ENCODE data around the gene NECAP2. TPM values are rescaled to one million over a fixed set of nuclear protein-coding genes. Genes with fewer than 3 reads are reported as not detected.
"Not testable (repeated sequence)": the region's sequence is repeated elsewhere in the genome, so short reads cannot be mapped to it uniquely, and the experiment has no call there.

Gene NECAP2
- total RNA-seq, 1 donor from 2014 or later = 44.7 TPM

DNA sequence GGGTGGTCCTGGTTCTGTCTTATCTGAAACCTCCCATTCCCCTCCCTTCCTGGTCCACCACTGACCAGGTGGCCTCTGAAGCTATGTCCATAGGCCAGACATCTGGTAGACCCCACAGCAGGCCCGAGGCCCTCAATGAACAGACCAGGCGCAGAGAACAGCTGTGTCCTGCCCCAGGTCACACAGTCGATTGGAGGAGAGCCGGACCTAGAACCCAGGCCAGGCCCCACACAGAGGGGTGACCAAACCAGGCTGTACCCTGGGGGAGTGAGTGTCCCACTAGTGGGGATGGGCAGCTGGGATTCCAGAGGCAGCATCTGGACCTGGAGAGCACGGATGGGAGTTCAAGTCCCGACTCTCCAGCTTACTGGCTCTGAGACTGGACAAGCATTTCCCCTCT is 44.4 kb downstream of the NECAP2 start:
- no peak overlapping the region for H3K4me3 Mint-ChIP-seq
- peaks cover 9% of the 10 kb centered on the region for H3K36me3 Mint-ChIP-seq (ENCODE audit: low read depth)
- H3K27me3 Mint-ChIP-seq (ENCODE audit: low read depth) = no peaks in the 10 kb centered on the region
- H3K9me3 Mint-ChIP-seq = no peaks in the 10 kb centered on the region
- DNase-seq (ENCODE audit: low read depth, low spot score) = no peak
- H3K27ac Mint-ChIP-seq (ENCODE audit: unreplicated experiment) = no peak overlapping the region
- H3K4me1 Mint-ChIP-seq = no peaks in the 10 kb centered on the region
- TF ChIP-seq, protein P1, sequence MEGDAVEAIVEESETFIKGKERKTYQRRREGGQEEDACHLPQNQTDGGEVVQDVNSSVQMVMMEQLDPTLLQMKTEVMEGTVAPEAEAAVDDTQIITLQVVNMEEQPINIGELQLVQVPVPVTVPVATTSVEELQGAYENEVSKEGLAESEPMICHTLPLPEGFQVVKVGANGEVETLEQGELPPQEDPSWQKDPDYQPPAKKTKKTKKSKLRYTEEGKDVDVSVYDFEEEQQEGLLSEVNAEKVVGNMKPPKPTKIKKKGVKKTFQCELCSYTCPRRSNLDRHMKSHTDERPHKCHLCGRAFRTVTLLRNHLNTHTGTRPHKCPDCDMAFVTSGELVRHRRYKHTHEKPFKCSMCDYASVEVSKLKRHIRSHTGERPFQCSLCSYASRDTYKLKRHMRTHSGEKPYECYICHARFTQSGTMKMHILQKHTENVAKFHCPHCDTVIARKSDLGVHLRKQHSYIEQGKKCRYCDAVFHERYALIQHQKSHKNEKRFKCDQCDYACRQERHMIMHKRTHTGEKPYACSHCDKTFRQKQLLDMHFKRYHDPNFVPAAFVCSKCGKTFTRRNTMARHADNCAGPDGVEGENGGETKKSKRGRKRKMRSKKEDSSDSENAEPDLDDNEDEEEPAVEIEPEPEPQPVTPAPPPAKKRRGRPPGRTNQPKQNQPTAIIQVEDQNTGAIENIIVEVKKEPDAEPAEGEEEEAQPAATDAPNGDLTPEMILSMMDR (conservative IDR thresholded peaks at IDR 0.05) = no peak

DNA sequence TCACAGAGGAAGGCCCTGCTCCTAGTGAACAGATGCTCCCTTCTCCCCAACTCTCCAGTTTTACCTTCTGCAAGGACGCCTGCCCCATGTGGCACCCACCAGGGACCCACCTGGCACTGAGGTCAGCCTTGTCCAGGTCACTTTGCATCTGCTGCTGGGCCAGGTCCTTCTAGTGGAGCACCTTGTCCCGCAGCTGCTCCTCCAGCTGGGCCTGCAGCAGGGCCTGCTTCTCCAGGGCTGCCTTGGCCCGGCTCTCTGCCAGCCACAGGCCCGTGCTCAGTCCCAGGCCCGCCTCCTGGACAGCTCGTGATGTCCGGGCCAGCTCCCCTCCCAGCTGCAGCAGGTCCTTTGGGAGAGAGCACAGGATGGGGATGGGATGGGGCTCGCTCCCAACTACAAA is 45.8 kb downstream of the NECAP2 start:
- H3K27me3 Mint-ChIP-seq (ENCODE audit: low read depth); H3K36me3 Mint-ChIP-seq (ENCODE audit: low read depth); H3K9me3 Mint-ChIP-seq; DNase-seq (ENCODE audit: low read depth, low spot score); H3K27ac Mint-ChIP-seq (ENCODE audit: unreplicated experiment); H3K4me1 Mint-ChIP-seq; H3K4me3 Mint-ChIP-seq: not testable (repeated sequence)

DNA sequence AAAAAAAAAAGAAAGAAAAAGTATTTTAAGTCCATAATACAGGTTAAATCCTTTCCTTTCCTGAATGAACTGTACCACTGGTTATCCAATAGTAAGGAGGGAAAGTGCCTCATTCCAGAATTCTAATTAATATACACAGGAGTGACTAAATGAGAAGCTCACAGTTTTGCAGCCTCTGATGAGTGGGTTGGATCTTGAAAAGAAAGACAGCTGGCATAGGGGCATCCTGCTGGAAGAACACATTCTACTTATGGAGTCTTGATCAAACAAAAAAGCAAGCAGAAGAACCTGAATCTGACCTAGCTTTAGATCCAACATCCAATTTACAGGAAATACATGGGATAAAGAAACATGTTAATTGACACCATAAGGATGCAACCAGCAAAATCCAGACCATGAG is 46.5 kb downstream of the NECAP2 start:
- H3K27ac Mint-ChIP-seq (ENCODE audit: unreplicated experiment); H3K9me3 Mint-ChIP-seq; DNase-seq (ENCODE audit: low read depth, low spot score); H3K4me1 Mint-ChIP-seq; H3K36me3 Mint-ChIP-seq (ENCODE audit: low read depth); H3K4me3 Mint-ChIP-seq; H3K27me3 Mint-ChIP-seq (ENCODE audit: low read depth): not testable (repeated sequence)

DNA sequence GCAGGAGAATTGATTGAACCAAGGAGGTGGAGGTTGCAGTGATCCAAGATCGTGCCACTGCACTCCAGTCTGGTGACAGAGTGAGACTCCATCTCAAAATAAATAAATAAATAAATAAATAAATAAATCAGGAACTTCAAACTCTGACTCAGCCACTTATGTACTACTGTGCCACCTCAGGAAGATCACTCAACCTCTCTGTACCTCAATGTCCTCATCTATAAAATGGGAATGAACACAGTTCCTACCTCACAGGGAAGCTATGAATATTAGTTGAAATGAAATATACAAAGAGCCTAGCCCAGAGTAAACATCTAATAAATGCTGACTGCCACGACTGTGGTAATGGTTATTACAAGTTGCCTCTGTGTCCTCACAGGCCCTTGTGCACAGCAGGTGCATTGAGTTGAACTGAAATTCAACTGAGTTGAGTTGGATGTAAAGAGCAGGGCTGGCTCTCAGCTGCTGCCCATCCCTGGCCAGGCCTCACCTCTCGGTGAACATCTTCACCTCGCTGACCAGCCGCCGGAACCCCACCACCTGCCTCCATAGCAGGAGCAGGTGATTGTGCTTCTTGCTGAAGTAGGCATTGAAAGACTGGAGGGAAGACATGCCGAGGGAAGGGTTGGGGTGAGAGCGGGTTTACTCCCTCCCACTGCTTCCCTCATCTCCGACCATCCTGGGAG is 48.8 kb downstream of the NECAP2 start:
- H3K27ac Mint-ChIP-seq (ENCODE audit: unreplicated experiment); H3K9me3 Mint-ChIP-seq; H3K4me1 Mint-ChIP-seq; DNase-seq (ENCODE audit: low read depth, low spot score); H3K36me3 Mint-ChIP-seq (ENCODE audit: low read depth); H3K4me3 Mint-ChIP-seq; H3K27me3 Mint-ChIP-seq (ENCODE audit: low read depth): not testable (repeated sequence)

DNA sequence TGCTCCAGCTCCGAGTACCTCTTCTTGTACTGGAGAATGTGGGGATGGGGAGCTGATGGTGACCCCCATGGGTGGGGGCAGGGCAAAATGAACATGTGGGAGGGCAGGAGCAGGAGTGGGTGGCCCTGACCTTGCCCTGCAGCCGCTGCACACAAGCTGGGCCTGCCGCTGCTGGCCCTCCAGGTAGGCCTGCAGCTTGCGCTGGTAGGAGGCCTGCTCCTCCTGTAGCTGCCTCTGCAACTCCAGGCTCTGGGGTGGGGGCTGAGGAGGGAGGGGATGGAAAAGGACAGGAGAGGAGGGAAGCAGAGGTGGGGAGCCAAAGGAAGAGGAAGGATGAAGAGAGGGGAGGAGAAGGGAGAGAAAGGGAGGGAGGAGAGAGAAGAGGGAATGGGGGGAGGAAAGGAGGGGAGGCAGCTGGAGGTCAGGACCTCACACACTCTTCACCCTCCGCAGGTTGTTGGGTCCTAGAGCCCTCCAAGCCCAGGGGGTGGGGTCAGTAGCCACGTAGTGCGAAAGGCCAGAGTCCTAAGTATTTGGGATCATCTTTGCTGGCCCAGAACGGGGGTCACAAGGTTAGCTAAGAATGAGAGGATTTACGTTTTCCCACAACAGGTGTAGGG is 50.6 kb downstream of the NECAP2 start:
- Mint-ChIP-seq H3K36me3 (ENCODE audit: low read depth) (peaks cover 3% of the 10 kb centered on the region), H3K4me1 (peaks cover 9% of the 10 kb centered on the region), H3K4me3 (no peak overlapping the region), H3K9me3 (no peaks in the 10 kb centered on the region), H3K27me3 (ENCODE audit: low read depth) (no peaks in the 10 kb centered on the region), H3K27ac (ENCODE audit: unreplicated experiment) (no peak overlapping the region)
- no peak for DNase-seq (ENCODE audit: low read depth, low spot score)
- TF ChIP-seq, protein P1 (conservative IDR thresholded peaks at IDR 0.05) = no peak

DNA sequence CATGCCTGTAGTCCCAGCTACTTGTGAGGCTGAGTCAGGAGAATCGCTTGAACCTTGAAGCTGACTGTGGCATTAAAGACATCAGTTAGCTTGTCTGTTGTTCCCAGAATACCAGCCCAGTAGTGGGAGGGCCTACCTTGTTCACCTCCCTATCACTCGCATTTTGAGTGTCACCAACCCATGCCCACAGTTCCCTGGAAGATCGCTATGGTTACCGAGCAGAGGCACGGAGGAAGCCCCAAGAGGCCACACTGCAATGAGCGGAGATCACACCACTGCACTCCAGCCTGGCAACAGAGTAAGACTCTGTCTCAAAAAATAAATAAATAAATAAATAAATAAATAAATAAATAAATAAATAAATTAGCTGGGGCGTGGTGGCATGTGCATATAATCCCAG is 52.4 kb downstream of the NECAP2 start:
- H3K36me3 Mint-ChIP-seq (ENCODE audit: low read depth); DNase-seq (ENCODE audit: low read depth, low spot score); H3K27ac Mint-ChIP-seq (ENCODE audit: unreplicated experiment); H3K9me3 Mint-ChIP-seq; H3K27me3 Mint-ChIP-seq (ENCODE audit: low read depth): not testable (repeated sequence)
- H3K4me3 Mint-ChIP-seq = peak overlapping the region; percentile 58
- H3K4me1 Mint-ChIP-seq = peaks cover 16% of the 10 kb centered on the region

DNA sequence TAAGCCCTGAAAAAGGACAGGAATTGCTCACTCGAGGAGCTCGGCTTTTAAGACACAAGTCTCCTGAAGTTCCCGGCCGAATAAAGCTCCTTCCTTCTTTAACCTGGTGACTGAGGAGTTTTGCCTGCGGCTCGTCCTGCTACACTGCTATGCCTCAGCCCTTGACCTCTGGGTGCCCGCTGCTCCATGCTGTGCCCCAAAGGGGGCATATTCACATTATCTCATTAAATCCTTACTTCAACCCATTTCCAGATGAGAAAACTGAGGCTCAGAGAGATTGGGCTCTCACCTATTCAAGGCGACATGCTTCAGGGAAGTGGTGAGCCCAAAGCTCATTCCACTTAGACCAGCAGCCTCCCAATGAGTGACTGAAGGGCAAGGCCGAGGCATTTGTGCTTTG is 53.2 kb downstream of the NECAP2 start:
- H3K27ac Mint-ChIP-seq (ENCODE audit: unreplicated experiment); H3K36me3 Mint-ChIP-seq (ENCODE audit: low read depth); DNase-seq (ENCODE audit: low read depth, low spot score); H3K27me3 Mint-ChIP-seq (ENCODE audit: low read depth); H3K9me3 Mint-ChIP-seq; H3K4me3 Mint-ChIP-seq: not testable (repeated sequence)
- peaks cover 17% of the 10 kb centered on the region for H3K4me1 Mint-ChIP-seq

DNA sequence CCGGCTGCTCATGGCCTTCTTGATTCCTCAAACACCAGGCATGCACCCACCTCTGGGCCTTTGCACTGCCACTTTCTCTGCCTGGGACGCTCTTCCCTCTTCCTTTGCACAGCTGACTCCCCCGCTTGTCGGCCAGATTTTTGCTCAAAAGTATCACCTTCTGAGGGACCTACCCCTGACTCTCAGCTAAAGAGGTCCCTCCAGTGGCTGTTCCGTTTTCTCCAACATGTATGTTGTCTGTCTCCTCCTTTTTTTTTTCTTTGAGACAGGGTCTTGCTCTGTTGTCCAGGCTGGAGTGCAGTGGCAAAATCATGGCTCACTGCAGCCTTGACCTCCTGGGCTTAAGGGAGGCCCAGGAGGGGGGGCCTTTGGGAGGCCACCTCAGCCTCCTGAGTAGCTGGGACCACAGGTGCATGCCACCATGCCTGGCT is 57.0 kb downstream of the NECAP2 start:
- DNase-seq (ENCODE audit: low read depth, low spot score); H3K9me3 Mint-ChIP-seq; H3K27ac Mint-ChIP-seq (ENCODE audit: unreplicated experiment); H3K36me3 Mint-ChIP-seq (ENCODE audit: low read depth); H3K27me3 Mint-ChIP-seq (ENCODE audit: low read depth): not testable (repeated sequence)
- H3K4me1 Mint-ChIP-seq = peaks cover 23% of the 10 kb centered on the region
- H3K4me3 Mint-ChIP-seq = peak overlapping the region; percentile 89

DNA sequence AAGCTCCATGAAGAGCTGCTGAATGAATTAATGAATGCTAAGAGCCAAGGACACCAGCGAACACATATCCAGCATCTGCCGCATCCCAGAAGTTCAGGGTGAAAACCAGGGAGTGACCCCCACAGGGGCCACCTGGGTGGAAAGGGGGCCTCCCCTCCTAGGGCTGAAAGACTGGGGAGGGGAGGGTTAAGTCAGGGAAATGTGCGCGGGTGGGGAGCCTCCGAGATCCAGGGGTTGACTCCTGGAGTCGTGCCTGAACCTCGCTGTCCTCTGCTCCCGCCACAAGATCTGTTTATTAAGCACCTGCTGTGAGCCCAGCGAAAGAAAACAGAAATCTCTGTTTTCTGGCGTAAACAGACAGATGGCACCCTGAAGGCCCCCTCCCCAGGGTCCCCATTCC is 57.5 kb downstream of the NECAP2 start:
- H3K27me3 Mint-ChIP-seq (ENCODE audit: low read depth); DNase-seq (ENCODE audit: low read depth, low spot score); H3K36me3 Mint-ChIP-seq (ENCODE audit: low read depth); H3K9me3 Mint-ChIP-seq: not testable (repeated sequence)
- Mint-ChIP-seq H3K4me1 (peaks cover 19% of the 10 kb centered on the region), H3K4me3 (peak overlapping the region; percentile 89), H3K27ac (ENCODE audit: unreplicated experiment) (peak overlapping the region; percentile 43)

Measured in neural crest cell (in vitro differentiated cells).